ENCODE measurements around the gene TMEM88. TPM values are rescaled to one million over a fixed set of nuclear protein-coding genes. Genes with fewer than 3 reads are reported as not detected.
A peak's percentile ranks its signal among the peaks of the same experiment; 100 is the strongest.

Gene TMEM88
- total RNA-seq, 1 donor from 2014 or later, result 33.7 TPM

DNA sequence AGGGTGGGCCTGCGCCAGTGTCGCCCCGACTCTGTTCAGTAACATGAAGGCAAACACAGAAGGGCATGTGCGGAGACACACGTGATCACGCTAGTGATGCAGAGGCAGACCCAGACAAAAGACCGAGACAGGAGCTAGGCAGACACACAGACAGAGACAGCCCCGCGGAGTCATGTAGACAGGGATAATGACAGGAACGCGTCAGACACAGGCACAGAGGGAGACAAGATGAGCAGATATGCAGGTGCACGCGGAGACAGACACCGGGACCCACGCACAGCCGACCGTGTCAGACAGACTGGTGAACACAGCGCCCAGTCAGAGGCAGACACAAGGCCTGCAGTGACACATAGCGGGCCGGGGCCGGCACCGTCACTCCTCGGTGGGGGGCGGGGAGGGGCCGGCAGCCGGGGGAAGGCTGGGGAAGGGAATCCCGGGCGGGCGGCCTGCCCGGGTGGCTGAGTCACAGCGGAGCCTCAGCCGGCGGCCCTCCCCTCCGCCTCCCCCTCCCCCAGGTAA lies 13.4 kb upstream of the TMEM88 start:
- Histone ChIP-seq H3K9ac (ENCODE audit: low read length) (peak overlapping the region; percentile 100), H3K27ac (ENCODE audit: low read depth, low read length) (peak overlapping the region; percentile 100), H3K9me3 (ENCODE audit: insufficient read depth, low read depth, low read length) (no peaks in the 10 kb centered on the region), H2AFZ (ENCODE audit: low read depth, low read length) (peak overlapping the region; percentile 44), H3K4me3 (ENCODE audit: insufficient read depth, low read depth, low read length) (peak overlapping the region; percentile 85), H3K27me3 (ENCODE audit: insufficient read depth, low read length) (no peaks in the 10 kb centered on the region), H3K36me3 (ENCODE audit: insufficient read depth, low read length) (no peaks in the 10 kb centered on the region), H3K4me2 (ENCODE audit: low read length) (peak overlapping the region; percentile 99), H3K4me1 (ENCODE audit: insufficient read depth, low read length) (peaks cover 57% of the 10 kb centered on the region), H4K20me1 (ENCODE audit: insufficient read depth, low read length) (peaks cover 46% of the 10 kb centered on the region), H3K79me2 (ENCODE audit: insufficient read depth, low read length) (peaks cover 53% of the 10 kb centered on the region)
- TF ChIP-seq CTCF (IDR thresholded peaks at IDR 0.05; ENCODE audit: insufficient read depth, low read depth, low read length) (no peak), EZH2 (IDR thresholded peaks at IDR 0.05; ENCODE audit: insufficient read depth, low read length) (no peak)
- peak overlapping the region; percentile 100 for H3K27ac Mint-ChIP-seq (ENCODE audit: unreplicated experiment)
- peaks cover 43% of the 10 kb centered on the region for H3K4me1 Mint-ChIP-seq (ENCODE audit: low read depth, unreplicated experiment)
- H3K9me3 Mint-ChIP-seq (ENCODE audit: unreplicated experiment), result no peaks in the 10 kb centered on the region
- H3K4me3 Mint-ChIP-seq (ENCODE audit: unreplicated experiment), result peak overlapping the region; percentile 95
- FAIRE-seq (peak; percentile 58), DNase-seq (ENCODE audit: low read depth) (peak; percentile 83)
- peaks cover 4% of the 10 kb centered on the region for H3K36me3 Mint-ChIP-seq (ENCODE audit: low read depth, unreplicated experiment)
- no peaks in the 10 kb centered on the region for H3K27me3 Mint-ChIP-seq (ENCODE audit: low read depth, unreplicated experiment)

GRCh38 chr17:7841915-7842379 lies 12.9 kb upstream of the TMEM88 start:
- Mint-ChIP-seq H3K9me3 (ENCODE audit: unreplicated experiment) (no peaks in the 10 kb centered on the region), H3K4me3 (ENCODE audit: unreplicated experiment) (peak overlapping the region; percentile 95), H3K27me3 (ENCODE audit: low read depth, unreplicated experiment) (no peaks in the 10 kb centered on the region), H3K27ac (ENCODE audit: unreplicated experiment) (peak overlapping the region; percentile 100), H3K36me3 (ENCODE audit: low read depth, unreplicated experiment) (peaks cover 4% of the 10 kb centered on the region), H3K4me1 (ENCODE audit: low read depth, unreplicated experiment) (peaks cover 45% of the 10 kb centered on the region)
- Histone ChIP-seq H4K20me1 (ENCODE audit: insufficient read depth, low read length) (peaks cover 47% of the 10 kb centered on the region), H3K9ac (ENCODE audit: low read length) (peak overlapping the region; percentile 100), H3K9me3 (ENCODE audit: insufficient read depth, low read depth, low read length) (no peaks in the 10 kb centered on the region), H3K4me2 (ENCODE audit: low read length) (peak overlapping the region; percentile 99), H3K27ac (ENCODE audit: low read depth, low read length) (peak overlapping the region; percentile 100), H3K4me3 (ENCODE audit: insufficient read depth, low read depth, low read length) (peak overlapping the region; percentile 85), H3K27me3 (ENCODE audit: insufficient read depth, low read length) (no peaks in the 10 kb centered on the region), H2AFZ (ENCODE audit: low read depth, low read length) (peak overlapping the region; percentile 44), H3K36me3 (ENCODE audit: insufficient read depth, low read length) (no peaks in the 10 kb centered on the region), H3K79me2 (ENCODE audit: insufficient read depth, low read length) (peaks cover 55% of the 10 kb centered on the region), H3K4me1 (ENCODE audit: insufficient read depth, low read length) (peaks cover 52% of the 10 kb centered on the region)
- TF ChIP-seq CTCF (IDR thresholded peaks at IDR 0.05; ENCODE audit: insufficient read depth, low read depth, low read length) (no peak), EZH2 (IDR thresholded peaks at IDR 0.05; ENCODE audit: insufficient read depth, low read length) (no peak)
- peak; percentile 61 for DNase-seq (ENCODE audit: low read depth)
- no peak for FAIRE-seq
